Inflammatory macrophage (primary cell): ENCODE results near the gene RAB3GAP2.
"Not testable (repeated sequence)": the region's sequence is repeated elsewhere in the genome, so short reads cannot be mapped to it uniquely, and the experiment has no call there.

ENCODE experiments used
- DNase-seq, 2 donors: peaks; one replicate each; pipeline ENCODE4 v3.0.0-alpha.2; 2020 to 2022

RAB3GAP2 gene

DNA sequence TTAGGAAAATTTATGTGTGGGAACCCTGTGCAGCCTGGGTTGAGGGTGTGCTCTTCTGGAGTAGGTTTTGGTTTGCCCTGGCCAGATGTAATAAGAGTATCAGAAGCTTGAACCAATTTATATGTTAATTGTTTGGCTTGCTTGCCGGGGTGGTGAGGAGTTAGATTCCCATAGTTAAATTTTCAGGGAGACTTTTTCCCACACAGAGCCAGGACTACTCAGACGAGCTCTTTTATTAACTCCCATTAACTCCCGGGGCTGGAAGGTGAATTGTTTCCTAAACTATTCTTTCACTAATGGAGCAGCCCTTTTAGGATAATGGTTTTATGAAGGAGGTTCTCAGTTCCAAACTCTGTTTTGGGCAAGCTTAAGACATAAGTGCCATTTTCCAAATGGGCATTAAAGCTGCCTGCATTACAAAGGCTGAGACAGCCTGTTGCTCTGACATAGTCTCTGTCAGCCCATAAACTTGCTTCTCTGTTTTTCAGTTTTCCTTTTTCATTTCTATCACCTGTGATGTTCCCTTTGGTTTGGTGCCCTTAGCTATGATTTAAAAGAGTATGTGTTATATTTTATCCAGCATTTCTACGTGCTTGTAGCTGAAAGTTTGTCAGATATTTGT is 18.0 kb upstream of the RAB3GAP2 start:
- no peak for DNase-seq

DNA sequence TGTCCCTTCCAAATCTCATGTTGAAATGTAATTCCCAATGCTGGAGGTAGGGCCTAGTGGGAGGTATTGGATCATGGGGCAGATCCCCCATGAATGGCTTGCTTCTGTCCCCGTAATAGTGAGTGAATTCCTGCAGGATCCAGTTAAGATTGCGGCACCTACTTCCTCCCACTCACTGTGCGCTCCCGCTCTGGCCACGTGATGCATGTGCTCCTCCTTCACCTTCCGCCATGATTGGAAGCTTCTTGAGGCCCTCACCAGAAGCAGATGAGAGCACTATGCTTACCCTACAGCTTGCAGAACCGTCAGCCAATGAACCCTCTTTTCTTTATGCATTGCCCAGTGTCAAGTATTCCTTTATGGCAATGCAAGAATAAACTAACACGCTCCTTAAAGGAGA is 14.9 kb upstream of the RAB3GAP2 start:
- DNase-seq: no peak

DNA sequence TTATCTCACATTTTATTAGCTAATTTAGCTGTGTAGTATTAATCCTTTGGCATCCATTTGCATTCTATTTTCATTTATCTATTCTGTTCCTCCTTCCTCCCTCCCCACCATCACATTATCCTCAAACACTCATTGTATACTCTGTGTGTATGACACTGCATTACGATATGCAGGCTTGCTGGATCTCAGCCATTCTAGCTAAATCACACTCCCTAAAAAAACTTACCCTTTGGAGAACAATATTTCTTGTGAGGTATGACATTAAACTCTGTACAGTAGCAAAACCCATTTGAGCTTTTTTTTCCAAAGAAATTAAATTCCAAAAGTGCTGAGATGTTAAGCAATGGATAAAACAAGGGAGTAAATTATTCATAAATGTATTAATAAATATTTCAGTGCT is 11.4 kb upstream of the RAB3GAP2 start:
- no peak for DNase-seq

DNA sequence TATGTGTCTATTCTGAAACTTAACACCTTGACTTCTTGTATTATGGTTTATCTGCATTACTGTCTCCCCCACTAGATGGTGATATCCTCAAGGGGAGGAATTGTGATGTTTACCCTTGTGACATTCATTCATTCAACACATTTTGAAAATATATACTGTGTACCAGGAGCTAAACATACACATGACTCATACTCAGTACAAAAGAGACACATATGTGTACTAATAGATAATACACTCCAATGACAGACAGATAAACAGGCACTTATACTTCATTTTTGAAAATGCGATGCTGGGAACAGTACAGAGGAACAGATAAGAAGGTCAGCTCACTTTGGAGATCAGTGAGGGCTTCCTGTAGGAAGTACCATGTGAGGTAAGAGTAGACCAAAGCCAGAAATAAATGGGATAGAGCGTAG is 8.9 kb upstream of the RAB3GAP2 start:
- DNase-seq: peak; percentile 5 to 22

DNA sequence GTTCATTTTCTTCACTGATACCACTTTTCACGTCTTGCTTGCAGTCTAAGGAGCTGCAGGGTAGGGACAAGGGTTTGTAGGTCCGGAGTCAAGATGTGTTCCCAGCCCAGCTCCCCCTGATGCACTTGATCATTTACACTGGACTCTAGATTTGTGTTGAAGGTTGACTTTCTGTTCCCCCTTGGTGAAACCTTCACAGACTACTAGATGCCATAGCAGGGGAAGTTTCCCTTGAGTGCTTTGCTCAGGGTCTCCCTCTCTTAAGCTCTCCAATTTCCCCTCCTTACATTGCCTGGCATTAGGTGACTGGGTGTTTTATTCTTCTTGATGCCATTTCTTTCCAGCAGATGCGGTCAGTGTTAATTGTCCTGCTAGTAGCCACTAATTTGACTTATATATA is 8.0 kb upstream of the RAB3GAP2 start:
- no peak for DNase-seq

DNA sequence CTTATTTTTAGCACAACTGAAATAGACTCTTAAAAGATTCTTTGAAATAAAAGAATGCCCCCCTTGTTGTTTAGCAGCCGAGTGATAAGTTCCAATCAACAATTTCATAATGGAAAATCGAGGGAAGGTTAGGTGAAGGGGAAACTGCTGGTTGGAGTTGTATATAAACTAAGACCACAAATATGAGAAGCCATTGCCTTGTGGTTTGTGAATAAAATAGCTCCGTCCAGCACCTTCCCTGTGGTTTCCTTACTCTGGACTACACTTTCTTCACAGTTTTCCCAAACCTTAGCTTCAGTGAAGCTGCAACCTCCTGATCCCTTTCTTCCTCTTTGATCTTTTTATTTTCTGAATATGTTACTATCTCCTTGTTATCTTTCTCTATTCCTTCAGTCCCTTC is 6.7 kb upstream of the RAB3GAP2 start:
- DNase-seq: no peak

DNA sequence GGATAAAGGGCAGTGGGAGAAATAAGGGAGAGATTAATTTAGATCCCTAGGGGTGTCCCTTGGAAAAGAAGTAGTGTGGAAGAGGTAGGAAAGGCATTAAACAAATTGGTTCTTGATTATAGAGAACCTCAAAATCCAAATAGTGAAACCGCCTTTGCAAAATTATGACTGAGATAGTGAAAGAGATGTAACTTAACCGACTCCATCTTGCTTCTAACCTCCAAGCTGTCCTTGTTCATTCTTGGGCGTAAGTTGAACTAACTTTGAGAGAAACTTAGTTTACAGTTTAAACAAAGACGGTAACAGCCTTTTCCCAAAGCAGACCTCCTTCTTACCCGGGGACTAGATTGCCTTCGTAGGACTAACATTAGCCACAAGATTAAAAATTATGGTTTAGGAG is 3.2 kb upstream of the RAB3GAP2 start:
- no peak for DNase-seq

DNA sequence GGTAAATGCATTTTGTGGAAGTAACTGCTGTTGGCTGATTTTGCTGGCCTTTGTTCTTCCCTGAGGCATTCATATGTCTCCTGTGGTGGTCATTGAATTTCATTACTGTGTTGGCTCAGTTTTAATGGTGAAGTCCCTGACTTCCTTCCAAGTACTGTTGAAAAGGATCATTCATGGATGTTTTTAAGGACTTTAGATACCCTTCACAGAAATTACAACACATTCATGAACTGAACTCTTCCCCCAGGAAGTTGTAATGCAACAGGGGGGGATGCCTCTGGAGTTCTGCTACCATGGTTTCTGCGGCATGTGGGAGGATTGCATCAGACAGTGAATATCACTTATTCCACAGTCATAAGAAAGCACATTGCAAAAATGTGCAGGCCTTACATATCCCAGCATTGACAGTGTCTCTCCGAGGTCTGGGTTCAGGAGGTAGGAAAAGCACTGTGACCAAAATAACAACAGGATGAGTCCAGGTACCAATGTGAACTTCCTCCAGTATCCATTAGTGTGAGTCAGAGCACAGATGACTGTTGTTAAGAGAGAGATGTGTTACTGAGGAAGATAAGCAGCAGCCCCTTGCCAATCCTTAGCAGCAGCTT is 2.1 kb upstream of the RAB3GAP2 start:
- DNase-seq: peak; percentile 86 to 89

DNA sequence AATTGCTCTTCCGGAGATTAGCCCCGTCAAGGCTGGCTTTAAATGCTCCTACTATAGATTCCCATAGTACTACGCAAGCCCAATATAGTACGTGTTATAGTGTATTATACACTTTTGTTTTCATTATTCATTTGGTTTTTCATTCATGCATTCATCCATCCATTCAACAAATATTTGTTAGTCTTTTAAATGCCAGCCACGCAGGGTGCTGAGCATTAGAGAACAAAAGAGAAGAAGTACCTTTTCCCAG is 513 bp upstream of the RAB3GAP2 start:
- no peak for DNase-seq

DNA sequence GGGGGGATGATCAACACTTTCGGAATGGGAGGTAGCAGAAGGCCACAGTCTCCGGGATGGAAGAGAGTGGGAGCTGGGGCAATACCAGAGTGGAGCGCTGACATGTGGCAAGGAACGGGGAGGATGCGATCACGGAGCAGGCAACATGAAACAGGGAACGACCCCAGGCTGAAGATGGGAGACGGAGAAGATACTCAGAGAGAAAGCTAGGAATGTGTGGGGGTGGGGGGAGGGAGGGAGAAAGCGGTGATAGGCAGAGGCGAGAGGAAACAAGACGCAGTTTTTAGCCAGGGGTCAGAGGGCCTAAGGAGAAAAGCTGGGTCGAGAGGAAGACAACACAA is 577 bp downstream of the RAB3GAP2 start:
- peak in 1 of 2 donors; percentile 8 for DNase-seq

DNA sequence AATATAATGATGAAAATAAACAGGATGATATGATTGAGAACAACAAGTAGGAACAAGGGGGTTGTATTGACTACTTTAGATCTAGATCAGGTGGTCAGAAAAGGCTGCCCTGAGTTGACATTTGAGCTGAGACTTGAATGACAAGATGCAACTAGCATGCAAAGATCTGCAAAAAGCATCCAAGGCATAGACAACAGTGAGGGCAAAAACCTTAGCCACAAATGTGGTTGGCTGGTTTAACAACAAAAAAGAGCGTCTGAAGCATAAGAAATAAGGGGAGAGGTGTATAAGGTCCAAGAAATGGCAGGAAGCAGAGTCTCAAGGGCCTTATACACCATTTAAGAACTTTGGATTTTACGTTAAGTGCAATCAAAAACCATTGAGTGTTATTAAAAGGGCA is 3.2 kb downstream of the RAB3GAP2 start:
- DNase-seq: no peak

DNA sequence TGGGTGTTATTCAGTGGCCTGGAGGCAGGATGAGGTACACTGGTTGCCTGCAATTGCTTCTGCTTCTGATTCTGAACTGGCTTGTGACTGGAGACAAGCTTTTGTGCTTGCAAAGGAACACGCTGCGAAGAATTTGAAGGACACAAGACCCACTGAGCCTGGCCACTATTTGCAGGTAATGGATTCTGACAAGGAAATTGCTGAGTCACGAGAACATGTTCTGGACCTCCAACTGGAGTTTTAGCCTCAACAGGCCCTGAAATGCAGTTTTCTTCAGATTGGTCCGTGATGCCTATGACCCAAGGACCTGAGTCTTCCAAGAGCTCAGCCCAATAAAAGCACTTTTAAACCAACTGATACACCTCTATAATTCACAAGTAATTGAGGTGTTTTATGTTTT is 4.6 kb downstream of the RAB3GAP2 start:
- DNase-seq: no peak

DNA sequence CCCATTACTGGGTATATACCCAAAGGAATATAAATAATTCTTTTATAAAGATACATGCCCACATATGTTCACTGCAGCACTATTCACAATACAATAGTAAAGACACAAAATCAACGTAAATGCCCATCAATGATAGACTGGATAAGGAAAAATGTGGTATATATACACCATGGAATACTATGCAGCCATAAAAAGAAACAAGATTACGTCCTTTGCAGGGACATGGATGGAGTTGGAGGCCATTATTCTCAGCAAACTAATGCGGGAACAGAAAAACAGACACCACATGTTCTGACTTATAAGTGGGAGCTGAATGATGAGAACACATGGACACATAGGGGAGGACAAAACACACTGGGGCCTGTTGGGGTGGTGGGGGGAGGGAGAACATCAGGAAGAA is 12.0 kb downstream of the RAB3GAP2 start:
- DNase-seq: not testable (repeated sequence)

DNA sequence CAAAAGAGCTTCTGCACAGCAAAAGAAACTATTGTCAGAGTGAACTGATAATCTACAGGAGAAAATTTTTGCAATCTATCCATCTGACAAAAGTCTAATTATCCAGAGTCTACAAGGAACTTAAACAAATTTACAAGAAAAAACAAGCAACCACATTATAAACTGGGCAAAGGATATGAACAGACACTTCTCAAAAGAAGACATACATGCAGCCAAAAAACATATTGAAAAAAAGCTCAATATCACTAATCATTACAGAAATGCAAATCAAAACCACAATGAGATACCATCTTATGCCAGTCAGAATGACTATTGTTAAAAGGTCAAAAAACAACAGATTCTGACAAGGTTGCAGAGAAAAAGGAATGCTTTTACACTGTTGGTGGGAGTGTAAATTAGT is 12.5 kb downstream of the RAB3GAP2 start:
- DNase-seq: not testable (repeated sequence)

DNA sequence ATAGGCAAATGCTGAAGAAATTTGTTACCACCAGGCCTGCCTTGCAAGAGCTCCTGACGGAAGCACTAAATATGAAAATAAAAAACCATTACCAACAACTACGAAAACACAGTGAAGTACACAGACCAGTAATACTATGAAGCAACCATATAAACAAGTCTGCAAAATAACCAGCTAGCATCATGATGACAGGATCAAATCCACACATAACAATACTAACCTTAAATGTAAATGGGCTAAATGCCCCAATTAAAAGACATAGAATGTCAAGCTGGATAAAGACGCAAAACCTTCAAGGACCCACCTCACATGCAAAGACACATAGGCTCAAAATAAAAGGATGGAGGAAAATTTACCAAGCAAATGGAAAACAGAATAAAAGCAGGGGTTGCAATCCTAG is 16.1 kb downstream of the RAB3GAP2 start:
- DNase-seq: not testable (repeated sequence)

DNA sequence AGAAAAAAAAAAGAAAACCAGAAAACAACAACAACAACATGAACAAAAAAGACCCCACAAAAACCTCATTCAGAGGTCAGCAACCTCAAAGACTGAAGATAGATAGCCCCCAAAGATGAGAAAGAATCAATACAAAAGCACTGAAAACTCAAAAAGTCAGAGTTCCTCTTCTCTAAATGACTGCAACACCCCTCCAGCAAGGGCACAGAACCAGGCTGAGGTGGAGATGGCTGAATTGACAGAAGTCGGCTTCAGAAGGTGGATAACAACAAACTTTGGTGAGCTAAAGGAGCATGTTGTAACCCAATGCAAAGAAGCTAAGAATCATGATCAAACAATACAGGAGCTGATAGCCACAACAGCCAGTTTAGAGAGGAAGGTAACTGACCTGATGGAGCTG is 17.0 kb downstream of the RAB3GAP2 start:
- DNase-seq: no peak

DNA sequence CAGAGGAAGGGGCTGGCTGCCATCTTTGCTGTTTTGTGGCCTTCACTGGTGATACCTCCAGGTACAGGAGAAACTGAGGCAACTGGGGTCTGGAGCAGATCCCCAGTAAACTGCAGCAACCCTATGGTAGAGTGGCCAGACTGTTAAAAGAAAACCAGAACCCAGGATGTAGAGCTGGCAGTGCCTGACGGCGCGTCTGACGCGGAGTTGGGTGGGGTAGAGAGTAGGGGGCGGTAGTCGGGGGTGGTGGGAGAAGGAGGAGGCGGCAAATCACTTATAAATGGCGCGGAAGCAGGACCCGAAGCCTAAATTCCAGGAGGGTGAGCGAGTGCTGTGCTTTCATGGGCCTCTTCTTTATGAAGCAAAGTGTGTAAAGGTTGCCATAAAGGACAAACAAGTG is 19.0 kb downstream of the RAB3GAP2 start:
- DNase-seq: not testable (repeated sequence)

DNA sequence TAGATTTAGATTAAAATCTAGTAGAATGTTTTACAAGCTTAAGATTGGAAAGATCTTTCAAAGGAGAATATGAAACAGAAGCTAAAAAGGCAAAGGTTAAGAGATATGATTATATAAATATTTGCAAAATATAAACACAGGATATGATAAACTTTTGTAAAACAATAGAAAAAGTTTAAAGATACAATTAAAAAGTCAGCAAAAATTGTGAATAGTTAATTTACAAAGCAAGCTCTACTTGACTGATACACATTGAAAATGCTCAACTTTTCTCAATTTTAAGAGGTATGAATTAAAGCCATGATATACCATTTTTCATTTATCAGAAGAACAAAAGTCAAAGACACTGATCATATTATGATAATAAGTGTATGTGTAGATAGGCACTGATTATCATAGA is 21.0 kb downstream of the RAB3GAP2 start:
- DNase-seq: no peak

DNA sequence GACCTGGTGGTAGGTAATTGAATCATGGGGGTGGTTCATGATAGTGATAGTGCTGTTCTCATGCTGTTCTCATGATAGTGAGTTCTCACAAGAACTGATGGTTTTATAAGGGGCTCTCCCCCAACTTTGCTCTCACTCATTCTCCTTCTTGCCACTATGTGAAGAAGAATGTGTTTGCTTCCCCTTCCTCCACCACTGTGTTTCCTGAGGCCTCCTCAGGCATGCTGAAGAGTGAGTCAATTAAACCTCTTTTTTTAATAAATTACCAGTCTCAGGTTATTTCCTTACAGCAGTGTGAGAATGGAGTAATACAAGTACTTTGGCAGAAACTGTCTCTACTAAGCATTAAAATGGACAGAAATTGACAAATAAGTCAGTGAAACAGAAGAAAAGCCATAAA is 21.6 kb downstream of the RAB3GAP2 start:
- no peak for DNase-seq

DNA sequence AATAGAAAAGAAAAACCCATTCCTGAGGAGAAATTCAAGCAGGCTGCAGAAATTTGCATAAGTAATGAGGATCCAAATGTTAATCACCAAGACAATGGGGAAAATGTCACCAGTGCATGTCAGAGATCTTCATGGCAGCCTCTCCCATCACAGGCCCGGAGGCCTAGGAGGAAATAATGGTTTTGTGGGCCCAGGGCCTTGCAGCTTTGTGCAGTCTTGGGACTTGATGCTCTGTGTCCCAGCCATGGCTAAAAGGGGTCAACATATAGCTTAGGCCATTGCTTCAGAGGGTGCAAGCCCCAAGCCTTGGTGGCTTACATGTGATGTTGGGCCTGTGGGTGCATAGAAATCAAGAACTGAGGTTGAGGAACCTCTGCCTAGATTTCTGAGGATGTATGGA is 22.7 kb downstream of the RAB3GAP2 start:
- no peak for DNase-seq

DNA sequence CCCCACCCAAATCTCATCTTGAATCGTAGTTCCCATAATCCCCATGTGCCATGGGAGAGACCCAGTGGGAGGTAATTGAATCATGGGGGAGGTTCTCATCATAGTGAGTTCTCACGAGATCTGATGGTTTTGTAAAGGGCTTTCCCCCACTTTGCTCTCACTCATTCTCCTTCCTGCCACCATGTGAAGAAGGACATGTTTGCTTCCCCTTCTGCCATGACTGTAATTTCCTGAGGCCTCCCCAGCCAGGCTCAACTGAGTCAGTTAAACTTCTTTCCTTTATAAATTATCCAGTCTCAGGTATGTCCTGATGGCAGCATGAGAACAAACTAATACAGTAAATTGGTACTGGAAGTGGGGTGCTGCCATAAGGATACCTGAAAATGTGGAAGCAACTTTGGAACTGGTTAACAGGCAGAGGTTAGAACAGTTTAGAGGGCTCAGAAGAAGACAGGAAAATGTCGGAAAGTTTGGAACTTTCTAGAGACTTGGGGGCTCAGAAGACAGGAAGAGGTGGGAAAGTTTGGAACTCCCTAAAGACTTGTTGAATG is 23.5 kb downstream of the RAB3GAP2 start:
- DNase-seq: not testable (repeated sequence)

DNA sequence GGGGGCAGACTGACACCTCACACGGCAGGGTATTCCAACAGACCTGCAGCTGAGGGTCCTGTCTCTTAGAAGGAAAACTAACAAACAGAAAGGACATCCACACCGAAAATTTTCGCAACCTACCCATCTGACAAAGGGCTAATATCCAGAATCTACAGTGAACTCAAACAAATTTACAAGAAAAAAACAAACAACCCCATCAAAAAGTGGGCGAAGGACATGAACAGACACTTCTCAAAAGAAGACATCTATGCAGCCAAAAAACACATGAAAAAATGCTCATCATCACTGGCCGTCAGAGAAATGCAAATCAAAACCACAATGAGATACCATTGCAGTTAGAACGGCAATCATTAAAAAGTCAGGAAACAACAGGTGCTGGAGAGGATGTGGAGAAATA is 26.4 kb downstream of the RAB3GAP2 start:
- not testable (repeated sequence) for DNase-seq

DNA sequence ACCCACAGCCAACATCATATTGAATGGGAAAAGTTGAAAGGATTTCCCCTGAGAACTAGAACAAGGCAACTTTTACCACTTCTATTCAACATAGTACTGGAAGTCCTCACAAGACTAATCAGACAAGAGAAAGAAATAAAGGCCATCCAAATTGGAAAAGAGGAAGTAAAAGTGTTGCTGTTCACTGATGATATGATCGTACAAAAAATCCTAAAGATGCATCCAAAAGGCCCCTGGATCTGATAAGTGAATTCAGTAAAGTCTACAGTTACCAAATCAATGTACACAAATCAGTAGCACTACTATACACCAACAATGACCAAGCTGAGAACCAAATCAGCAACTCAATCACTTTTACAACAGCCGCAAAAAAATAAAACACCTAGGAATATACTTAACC is 28.3 kb downstream of the RAB3GAP2 start:
- no peak for DNase-seq

DNA sequence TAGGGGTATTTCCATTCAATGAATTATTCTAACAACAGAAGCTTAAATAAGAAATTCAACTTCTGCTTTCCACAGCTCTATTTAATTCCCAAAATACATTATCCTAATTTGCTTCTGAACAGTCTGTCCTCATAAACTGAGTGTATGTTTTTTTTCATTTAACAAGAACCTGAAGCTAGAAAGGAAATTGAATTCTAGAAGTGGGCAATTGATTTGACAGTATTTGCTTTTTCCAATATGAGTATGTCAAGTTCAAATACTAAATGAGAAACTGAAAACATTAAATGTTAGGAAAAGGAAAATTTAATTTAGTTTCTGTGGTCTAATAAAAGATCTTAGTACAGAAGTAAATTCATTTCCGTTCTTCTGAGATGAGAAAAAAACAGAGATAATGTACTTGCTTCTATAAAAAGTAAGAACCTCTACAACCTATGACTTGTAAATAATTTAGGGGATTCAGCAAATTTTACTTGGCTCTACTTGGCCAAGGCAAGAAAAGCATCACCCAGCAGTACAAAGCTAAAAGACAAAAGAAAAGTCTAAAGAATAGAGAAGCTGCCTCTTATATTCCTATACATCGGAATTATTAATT is 31.1 kb downstream of the RAB3GAP2 start:
- no peak for DNase-seq

DNA sequence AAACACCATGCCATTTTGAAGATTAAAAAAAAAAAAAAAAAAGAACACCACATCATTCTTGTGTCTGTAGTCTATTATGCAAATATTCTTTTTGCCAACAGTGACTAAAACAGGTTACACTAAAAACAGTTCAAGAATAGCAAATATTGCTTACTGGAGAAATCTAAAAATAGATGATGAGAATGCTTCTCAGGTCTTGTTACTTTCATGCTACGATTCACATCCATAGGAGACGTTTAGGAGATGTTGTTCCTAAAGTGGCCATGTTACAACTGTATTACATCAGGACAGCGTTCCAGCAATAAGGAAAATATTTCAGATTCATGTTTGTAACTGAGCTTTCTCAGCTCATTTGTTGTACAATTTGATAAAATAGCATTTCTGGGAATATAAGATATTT is 32.3 kb downstream of the RAB3GAP2 start:
- no peak for DNase-seq
